Osteoblast (primary cell): Measurements from ENCODE around the gene POLA2. TPM values are rescaled to one million over a fixed set of nuclear protein-coding genes. Genes with fewer than 3 reads are reported as not detected.

Experiments
- DNase-seq: peaks from one replicate; pipeline ENCODE4 v3.0.0; 2011; ENCODE audit warnings: low spot score, mixed read lengths; ENCODE audit not compliant: insufficient read length; ENCODE audit errors: missing footprints
- H2AFZ ChIP-seq: 2 replicates; pipeline ENCODE4 v1.6.0; 2011; ENCODE audit warnings: mild to moderate bottlenecking, low read length
- H3K27ac ChIP-seq: 2 replicates; pipeline ENCODE4 v1.5.1; 2011; ENCODE audit warnings: mild to moderate bottlenecking, low read depth, low read length, moderate library complexity
- H3K27me3 ChIP-seq: 2 replicates; pipeline ENCODE4 v1.6.0; 2012; ENCODE audit warnings: mild to moderate bottlenecking, control low read depth, inconsistent platforms, low read length, moderate library complexity; ENCODE audit not compliant: insufficient read depth
- H3K36me3 ChIP-seq: 2 replicates; pipeline ENCODE4 v1.5.1; 2011; ENCODE audit warnings: mild to moderate bottlenecking, low read length, control low read depth, moderate library complexity; ENCODE audit not compliant: insufficient read depth
- H3K4me1 ChIP-seq: 2 replicates; pipeline ENCODE4 v1.5.1; 2011; ENCODE audit warnings: mild to moderate bottlenecking, low read length, control low read depth, moderate library complexity; ENCODE audit not compliant: insufficient read depth
- H3K4me2 ChIP-seq: 2 replicates; pipeline ENCODE4 v1.6.0; 2011; ENCODE audit warnings: mild to moderate bottlenecking, low read length; ENCODE audit not compliant: insufficient read depth
- H3K4me3 ChIP-seq: fragments of 200-600 bp; sonication (generic); 3 replicates; pipeline ENCODE4 v1.5.1; 2012; ENCODE audit warnings: mild to moderate bottlenecking, low read length, inconsistent platforms; ENCODE audit not compliant: insufficient read depth
- H3K79me2 ChIP-seq: 2 replicates; pipeline ENCODE4 v1.6.0; 2012; ENCODE audit warnings: mild to moderate bottlenecking, low read length, control low read depth, inconsistent platforms; ENCODE audit not compliant: insufficient read depth
- H3K9me3 ChIP-seq: 2 replicates; pipeline ENCODE4 v1.5.1; 2011; ENCODE audit warnings: low read depth, low read length, control low read depth
- H4K20me1 ChIP-seq: 2 replicates; pipeline ENCODE4 v1.6.0; 2012; ENCODE audit warnings: mild to moderate bottlenecking, low read length, control low read depth; ENCODE audit not compliant: insufficient read depth
- CTCF ChIP-seq: IDR thresholded peaks from 2 replicates; pipeline ENCODE4 v1.5.1; 2011; ENCODE audit warnings: mild to moderate bottlenecking, low read depth, low read length, moderate library complexity; ENCODE audit errors: extremely low read depth
- total RNA-seq: library from RNA; depleted of rRNA; stranded (reverse); fragments of >200 nt; gene quantifications from 2 replicates; pipeline ENCODE4 v1.2.3, GENCODE V29; 2012

The POLA2 gene
- total RNA-seq: 4.3 and 6.2 TPM in 2 replicates

GRCh38 chr11:65261591-65262380 lies at the start of gene POLA2:
TSS of gene POLA2 (plus strand) at chr11:65261962. CDS start at chr11:65262293, 331 bp downstream.
- Histone ChIP-seq H4K20me1 (no peaks in the 10 kb centered on the region), H3K4me2 (peak within 1 kb of the TSS; percentile 95), H3K9me3 (no peaks in the 10 kb centered on the region), H2AFZ (peak within 1 kb of the TSS; percentile 93), H3K4me1 (peaks cover 12% of the 10 kb centered on the region), H3K79me2 (peaks cover 42% of the 10 kb centered on the region), H3K27ac (peak within 1 kb of the TSS; percentile 85), H3K27me3 (no peaks in the 10 kb centered on the region), H3K4me3 (peak within 1 kb of the TSS; percentile 83), H3K36me3 (peaks cover 10% of the 10 kb centered on the region)
- DNase-seq: peak; percentile 99
- no peak for TF ChIP-seq CTCF

- Histone ChIP-seq H3K4me2 (no peak overlapping the region), H3K27ac (no peak overlapping the region), H3K4me3 (no peak overlapping the region), H3K27me3 (no peaks in the 10 kb centered on the region), H3K79me2 (no peaks in the 10 kb centered on the region), H3K36me3 (peaks cover 21% of the 10 kb centered on the region), H4K20me1 (no peaks in the 10 kb centered on the region), H3K4me1 (no peaks in the 10 kb centered on the region), H2AFZ (no peak overlapping the region), H3K9me3 (no peaks in the 10 kb centered on the region)
- no peak for TF ChIP-seq CTCF
- peak; percentile 58 for DNase-seq
Measured at GRCh38 chr11:65212226-65212801, 49.4 kb upstream of the POLA2 start.

- Histone ChIP-seq H2AFZ (no peak overlapping the region), H4K20me1 (no peaks in the 10 kb centered on the region), H3K36me3 (peaks cover 14% of the 10 kb centered on the region), H3K27me3 (no peaks in the 10 kb centered on the region), H3K4me1 (no peaks in the 10 kb centered on the region), H3K79me2 (no peaks in the 10 kb centered on the region), H3K4me2 (no peak overlapping the region), H3K27ac (no peak overlapping the region), H3K4me3 (no peak overlapping the region), H3K9me3 (no peaks in the 10 kb centered on the region)
- TF ChIP-seq CTCF: no peak
- peak; percentile 55 for DNase-seq
Measured at GRCh38 chr11:65213322-65214211, 48.2 kb upstream of the POLA2 start.
